Keratinocyte (primary cell): ENCODE measurements around the gene ZNF488. TPM values are rescaled to one million over a fixed set of nuclear protein-coding genes. Genes with fewer than 3 reads are reported as not detected.

Experiments
- DNase-seq: peaks from one replicate; pipeline ENCODE4 v3.0.0-alpha.2; 2011; ENCODE audit warnings: low read depth, missing footprints, low spot score
- FAIRE-seq: peaks from 2 replicates; lab custom pipeline; 2011; peaks lifted over from hg19 to GRCh38; lab: Jason Lieb, UNC
- H2AFZ ChIP-seq: 2 replicates; pipeline ENCODE4 v1.6.0; 2012; ENCODE audit warnings: low read length, control low read depth, inconsistent platforms; ENCODE audit not compliant: control insufficient read depth
- H3K27ac ChIP-seq: 2 replicates; pipeline ENCODE4 v1.5.1; 2011; ENCODE audit warnings: low read length; ENCODE audit not compliant: control insufficient read depth, insufficient read depth
- H3K27me3 ChIP-seq: 3 replicates; pipeline ENCODE4 v1.6.0; 2011; ENCODE audit warnings: low read length; ENCODE audit not compliant: control insufficient read depth, insufficient read depth; ENCODE audit errors: extremely low read depth
- H3K36me3 ChIP-seq, 2 experiments: 2 replicates in 1 of 2; 3 replicates in 1 of 2; pipeline ENCODE4 v1.5.1; 2011; ENCODE audit warnings: low read length in 2 of 2, mild to moderate bottlenecking in 1 of 2; ENCODE audit not compliant: control insufficient read depth in 2 of 2, insufficient read depth in 2 of 2; ENCODE audit errors: extremely low read depth in 1 of 2
- H3K4me1 ChIP-seq: 3 replicates; pipeline ENCODE4 v1.5.1; 2011; ENCODE audit warnings: low read length; ENCODE audit not compliant: control insufficient read depth, insufficient read depth; ENCODE audit errors: extremely low read depth
- H3K4me2 ChIP-seq: 3 replicates; pipeline ENCODE4 v1.6.0; 2011; ENCODE audit warnings: low read depth, low read length; ENCODE audit not compliant: control insufficient read depth, insufficient read depth; ENCODE audit errors: extremely low read depth
- H3K4me3 ChIP-seq, 3 experiments: fragments of 200-600 bp in 1 of 3; sonication (generic) in 1 of 3; 2 replicates in 2 of 3; 3 replicates in 1 of 3; pipeline ENCODE4 v1.5.1; 2011 to 2016; ENCODE audit warnings: low read length in 3 of 3, mild to moderate bottlenecking in 3 of 3, control low read depth in 2 of 3, inconsistent platforms in 1 of 3, low read depth in 1 of 3, mixed read lengths in 1 of 3, mixed run types in 1 of 3, moderate library complexity in 1 of 3; ENCODE audit not compliant: control insufficient read depth in 2 of 3, insufficient read depth in 2 of 3; ENCODE audit errors: extremely low read depth in 1 of 3
- H3K79me2 ChIP-seq: 2 replicates; pipeline ENCODE4 v1.6.0; 2012; ENCODE audit warnings: low read length; ENCODE audit not compliant: control insufficient read depth, insufficient read depth
- H3K9ac ChIP-seq: 3 replicates; pipeline ENCODE4 v1.6.0; 2011; ENCODE audit warnings: low read length; ENCODE audit not compliant: control insufficient read depth, insufficient read depth; ENCODE audit errors: extremely low read depth
- H3K9me1 ChIP-seq: 3 replicates; pipeline ENCODE4 v1.6.0; 2011; ENCODE audit warnings: low read length; ENCODE audit not compliant: control insufficient read depth, insufficient read depth; ENCODE audit errors: extremely low read depth
- H3K9me3 ChIP-seq: 2 replicates; pipeline ENCODE4 v1.5.1; 2012; ENCODE audit warnings: low read depth, low read length; ENCODE audit not compliant: control insufficient read depth
- H4K20me1 ChIP-seq: 3 replicates; pipeline ENCODE4 v1.6.0; 2011; ENCODE audit warnings: low read length; ENCODE audit not compliant: control insufficient read depth, insufficient read depth; ENCODE audit errors: extremely low read depth
- EZH2 ChIP-seq: IDR thresholded peaks from one replicate; pipeline ENCODE4 v1.6.1; 2012; ENCODE audit warnings: inconsistent platforms, mild to moderate bottlenecking, low read length, moderate library complexity
- dilution Hi-C: fragments of 300-500 bp; cut with MboI; formaldehyde crosslinking; loops from one replicate; pipeline ENCODE4 v1.7.0; 2020; ENCODE audit warnings: low sequenced_read_pairs; ENCODE audit not compliant: extremely low pct_ligation_motif_present
- polyA plus RNA-seq, 5 experiments: library from polyadenylated mRNA; depleted of rRNA in 3 of 5; stranded (reverse) in 3 of 5; stranded (forward) in 1 of 5; unstranded in 1 of 5; fragments of >200 nt; gene quantifications; 1 replicate in 1 of 5; 2 replicates in 3 of 5; 3 replicates in 1 of 5; pipeline versions ENCODE4 v1.2.1 to v1.2.3, GENCODE V29; 2011 to 2012; ENCODE audit warnings: missing spikeins in 2 of 5, low read depth in 1 of 5, low replicate concordance in 1 of 5
- TF ChIP-seq, protein P1 (sequence below), 3 experiments: IDR thresholded peaks in 1 of 3; conservative IDR thresholded peaks in 1 of 3; optimal IDR thresholded peaks in 1 of 3; 2 replicates in 2 of 3; 3 replicates in 1 of 3; pipeline versions ENCODE3 to v1.5.1; 2011; ENCODE audit warnings: low read length in 3 of 3, mild to moderate bottlenecking in 3 of 3, moderate library complexity in 2 of 3, control low read depth in 1 of 3, inconsistent platforms in 1 of 3; ENCODE audit not compliant: insufficient read depth in 2 of 3; ENCODE audit errors: extremely low read depth in 1 of 3

The ZNF488 gene
- polyA plus RNA-seq, 1 donor (not counting 4 experiments of a cell fraction or from before 2014, with no cell fraction given), result 1.2 TPM

DNA sequence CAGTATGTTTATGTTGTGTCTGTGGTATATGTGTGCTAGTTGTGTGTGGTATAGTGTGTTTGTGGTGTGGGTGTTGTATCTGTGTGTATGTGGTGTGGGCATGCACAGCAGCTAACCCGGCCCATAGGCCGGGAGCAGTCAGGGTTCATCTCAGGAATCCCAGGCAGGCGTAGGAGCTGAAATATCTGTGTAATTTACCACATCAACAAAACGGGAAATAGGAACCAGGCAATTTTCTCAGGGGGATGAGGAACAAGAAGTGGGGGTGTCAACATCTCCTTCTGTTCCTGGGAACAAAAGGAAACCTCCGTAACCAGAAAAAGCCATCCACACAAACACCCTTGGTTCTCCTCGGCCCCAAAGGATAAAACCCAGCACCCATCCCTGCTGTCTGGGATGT is 24.5 kb upstream of the ZNF488 start:
- no peak overlapping the region for H3K4me3 ChIP-seq
- FAIRE-seq (no peak), DNase-seq (no peak)
- no peaks in the 10 kb centered on the region for H3K9me1 ChIP-seq
- H3K36me3 ChIP-seq, result no peaks in the 10 kb centered on the region
- H3K79me2 ChIP-seq, result no peaks in the 10 kb centered on the region
- no peaks in the 10 kb centered on the region for H4K20me1 ChIP-seq
- H2AFZ ChIP-seq, result no peak overlapping the region
- H3K27ac ChIP-seq, result no peak overlapping the region
- TF ChIP-seq, protein P1, sequence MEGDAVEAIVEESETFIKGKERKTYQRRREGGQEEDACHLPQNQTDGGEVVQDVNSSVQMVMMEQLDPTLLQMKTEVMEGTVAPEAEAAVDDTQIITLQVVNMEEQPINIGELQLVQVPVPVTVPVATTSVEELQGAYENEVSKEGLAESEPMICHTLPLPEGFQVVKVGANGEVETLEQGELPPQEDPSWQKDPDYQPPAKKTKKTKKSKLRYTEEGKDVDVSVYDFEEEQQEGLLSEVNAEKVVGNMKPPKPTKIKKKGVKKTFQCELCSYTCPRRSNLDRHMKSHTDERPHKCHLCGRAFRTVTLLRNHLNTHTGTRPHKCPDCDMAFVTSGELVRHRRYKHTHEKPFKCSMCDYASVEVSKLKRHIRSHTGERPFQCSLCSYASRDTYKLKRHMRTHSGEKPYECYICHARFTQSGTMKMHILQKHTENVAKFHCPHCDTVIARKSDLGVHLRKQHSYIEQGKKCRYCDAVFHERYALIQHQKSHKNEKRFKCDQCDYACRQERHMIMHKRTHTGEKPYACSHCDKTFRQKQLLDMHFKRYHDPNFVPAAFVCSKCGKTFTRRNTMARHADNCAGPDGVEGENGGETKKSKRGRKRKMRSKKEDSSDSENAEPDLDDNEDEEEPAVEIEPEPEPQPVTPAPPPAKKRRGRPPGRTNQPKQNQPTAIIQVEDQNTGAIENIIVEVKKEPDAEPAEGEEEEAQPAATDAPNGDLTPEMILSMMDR (optimal IDR thresholded peaks at IDR 0.05 in 1 of 3, IDR thresholded peaks at IDR 0.05 in 1 of 3, conservative IDR thresholded peaks at IDR 0.05 in 1 of 3; ENCODE audit: extremely low read depth in 1 of 3, insufficient read depth in 2 of 3, low read length in 3 of 3), result no peak
- no peak for TF ChIP-seq EZH2
- H3K27me3 ChIP-seq, result no peaks in the 10 kb centered on the region
- no peak overlapping the region for H3K4me2 ChIP-seq
- dilution Hi-C loops, result no loop called here
- no peaks in the 10 kb centered on the region for H3K9me3 ChIP-seq
- H3K4me1 ChIP-seq, result peaks cover 37% of the 10 kb centered on the region
- no peak overlapping the region for H3K9ac ChIP-seq

DNA sequence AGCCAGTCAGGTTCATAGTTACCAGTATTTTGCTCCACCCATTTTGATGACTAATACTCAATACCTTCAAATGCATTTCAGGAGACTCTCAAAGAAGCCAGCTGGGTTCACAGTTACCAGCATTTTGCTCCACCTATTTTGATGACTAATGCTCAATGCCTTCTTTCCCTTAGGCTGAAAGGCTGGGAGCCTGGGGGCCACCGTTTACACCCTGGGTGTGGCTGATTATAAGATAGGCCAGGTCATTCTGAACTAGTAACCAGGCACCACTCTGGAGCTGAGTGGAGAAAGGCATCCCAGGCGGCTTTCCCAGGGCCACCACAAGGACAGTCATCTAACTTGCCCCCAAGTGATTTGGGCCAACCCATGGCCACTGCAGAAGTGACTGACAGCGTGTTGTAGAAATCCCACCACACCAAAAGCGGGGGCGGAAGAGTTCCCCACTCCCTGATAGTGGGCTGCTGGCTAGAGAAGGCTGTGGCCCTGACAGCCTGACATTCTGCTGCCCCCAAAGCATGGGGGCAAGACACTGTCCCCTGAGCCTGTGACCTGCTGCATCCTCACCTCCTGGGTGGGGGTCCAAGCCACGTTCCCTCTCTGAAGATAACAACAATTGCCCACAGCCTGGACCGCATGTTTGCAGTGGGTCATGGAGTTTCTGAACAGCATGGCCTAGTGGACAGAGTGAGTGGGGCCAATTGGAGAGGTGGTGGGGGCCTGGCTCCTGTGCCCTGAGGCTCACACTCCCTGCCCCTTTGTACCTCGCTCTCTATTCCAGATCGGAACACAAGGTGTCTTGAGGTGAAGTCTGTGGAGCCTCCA is 23.0 kb upstream of the ZNF488 start:
- Histone ChIP-seq H3K9me1 (no peaks in the 10 kb centered on the region), H4K20me1 (no peaks in the 10 kb centered on the region), H3K27me3 (no peaks in the 10 kb centered on the region), H3K4me2 (peak overlapping the region; percentile 68), H3K4me3 (peak overlapping the region in 1 of 3 experiments; percentile 21), H3K27ac (peak overlapping the region; percentile 75), H3K4me1 (peaks cover 52% of the 10 kb centered on the region), H3K36me3 (no peaks in the 10 kb centered on the region), H3K9ac (peak overlapping the region; percentile 45), H2AFZ (no peak overlapping the region), H3K9me3 (no peaks in the 10 kb centered on the region), H3K79me2 (no peaks in the 10 kb centered on the region)
- FAIRE-seq (no peak), DNase-seq (peak; percentile 92)
- TF ChIP-seq, protein P1 (optimal IDR thresholded peaks at IDR 0.05 in 1 of 3, IDR thresholded peaks at IDR 0.05 in 1 of 3, conservative IDR thresholded peaks at IDR 0.05 in 1 of 3; ENCODE audit: extremely low read depth in 1 of 3, insufficient read depth in 2 of 3, low read length in 3 of 3), result no peak
- no peak for TF ChIP-seq EZH2
- dilution Hi-C loops, result no loop called here
